Measurements from ENCODE around the gene SPATC1L.

DNA sequence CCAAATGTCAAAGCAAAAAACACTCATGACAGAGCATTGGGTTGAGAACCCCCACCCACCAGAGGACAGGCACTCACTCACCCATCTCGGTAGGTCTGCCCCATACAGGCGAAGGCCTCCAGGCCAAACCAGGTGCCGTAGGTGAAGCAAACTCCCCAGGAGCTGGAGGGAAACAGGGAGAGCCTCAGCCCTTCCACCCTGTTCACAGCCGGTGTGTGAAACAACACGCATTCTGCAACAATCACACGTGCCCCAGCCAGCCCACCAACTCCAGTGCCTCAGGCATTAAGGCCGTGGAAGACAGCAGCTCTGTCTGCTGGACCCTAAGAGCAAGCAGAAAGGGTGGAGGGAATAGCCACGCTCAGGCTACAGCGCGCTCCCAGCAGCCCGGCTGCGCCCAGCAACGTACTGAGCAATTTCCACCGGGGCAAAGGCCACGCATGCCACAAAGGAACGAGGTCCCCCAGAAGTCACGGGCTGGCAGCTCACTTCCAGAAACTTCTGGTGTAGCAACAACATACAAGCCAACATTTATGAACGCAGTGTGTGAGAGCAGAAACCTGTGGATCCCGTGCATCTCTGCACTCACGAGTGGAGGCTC is 11.4 kb upstream of the SPATC1L start:
- no peak for TF ChIP-seq SP1 (IDR thresholded peaks at IDR 0.05; ENCODE audit: low read depth, low read length)
- no peak for TF ChIP-seq EZH2 (IDR thresholded peaks at IDR 0.05; ENCODE audit: low read depth, low read length, severe bottlenecking)
- TF ChIP-seq, protein P1, sequence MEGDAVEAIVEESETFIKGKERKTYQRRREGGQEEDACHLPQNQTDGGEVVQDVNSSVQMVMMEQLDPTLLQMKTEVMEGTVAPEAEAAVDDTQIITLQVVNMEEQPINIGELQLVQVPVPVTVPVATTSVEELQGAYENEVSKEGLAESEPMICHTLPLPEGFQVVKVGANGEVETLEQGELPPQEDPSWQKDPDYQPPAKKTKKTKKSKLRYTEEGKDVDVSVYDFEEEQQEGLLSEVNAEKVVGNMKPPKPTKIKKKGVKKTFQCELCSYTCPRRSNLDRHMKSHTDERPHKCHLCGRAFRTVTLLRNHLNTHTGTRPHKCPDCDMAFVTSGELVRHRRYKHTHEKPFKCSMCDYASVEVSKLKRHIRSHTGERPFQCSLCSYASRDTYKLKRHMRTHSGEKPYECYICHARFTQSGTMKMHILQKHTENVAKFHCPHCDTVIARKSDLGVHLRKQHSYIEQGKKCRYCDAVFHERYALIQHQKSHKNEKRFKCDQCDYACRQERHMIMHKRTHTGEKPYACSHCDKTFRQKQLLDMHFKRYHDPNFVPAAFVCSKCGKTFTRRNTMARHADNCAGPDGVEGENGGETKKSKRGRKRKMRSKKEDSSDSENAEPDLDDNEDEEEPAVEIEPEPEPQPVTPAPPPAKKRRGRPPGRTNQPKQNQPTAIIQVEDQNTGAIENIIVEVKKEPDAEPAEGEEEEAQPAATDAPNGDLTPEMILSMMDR (IDR thresholded peaks at IDR 0.05; ENCODE audit: control extremely low read depth in 1 of 3, insufficient read depth in 1 of 3, low read depth in 1 of 3, low read length in 3 of 3) = no peak
- TF ChIP-seq TCF12 (IDR thresholded peaks at IDR 0.05; ENCODE audit: low read depth, low read length) = no peak
- TF ChIP-seq TAF1 (IDR thresholded peaks at IDR 0.05; ENCODE audit: low read depth, low read length) = no peak
- no peak for TF ChIP-seq KDM5A (IDR thresholded peaks at IDR 0.05; ENCODE audit: low read length)
- TF ChIP-seq SUZ12 (IDR thresholded peaks at IDR 0.05; ENCODE audit: low read length) = no peak
- no peak for TF ChIP-seq TEAD4 (IDR thresholded peaks at IDR 0.05; ENCODE audit: low read depth, low read length)
